ENCODE results near the gene PNKP.

GRCh38 chr19:49840736-49841249 lies 26.6 kb downstream of the PNKP start:
- no peak for TF ChIP-seq CTCF (IDR thresholded peaks at IDR 0.05 in 8 of 11, conservative IDR thresholded peaks at IDR 0.05 in 3 of 11)
- no peak for TF ChIP-seq POLR2A (IDR thresholded peaks at IDR 0.05)
- no peak for TF ChIP-seq POLR2AphosphoS5 (IDR thresholded peaks at IDR 0.05)
